Common myeloid progenitor, CD34-positive (primary cell): Measurements from ENCODE around the gene PRKCB.
A peak's percentile ranks its signal among the peaks of the same experiment; 100 is the strongest.

Experiments used
- CTCF ChIA-PET: fragments of 350-600 bp; sonication (Branson Sonifier 250); formaldehyde crosslinking; loops from one replicate; lab custom pipeline; 2021; ENCODE audit warnings: antibody characterized with exemption; lab: Charles Lee
- POLR2A ChIA-PET: fragments of 350-600 bp; sonication (Branson Sonifier 250); formaldehyde crosslinking; loops from one replicate; lab custom pipeline; 2021; ENCODE audit warnings: antibody characterized with exemption; lab: Charles Lee
- DNase-seq, 3 donors: peaks; one replicate each; pipeline versions ENCODE4 v3.0.0 to v3.0.0-alpha.2; 2013
- H3K27ac ChIP-seq, 2 experiments: 1 replicate in 1 of 2; 2 replicates in 1 of 2; pipeline ENCODE4 v1.7.0; 2013; ENCODE audit warnings: inconsistent platforms in 2 of 2, low read length in 2 of 2, mild to moderate bottlenecking in 2 of 2, low read depth in 1 of 2, moderate library complexity in 1 of 2; ENCODE audit not compliant: severe bottlenecking in 2 of 2, insufficient read depth in 1 of 2, poor library complexity in 1 of 2
- H3K27me3 ChIP-seq, 5 experiments: replicated peaks in 2 of 5; 1 replicate in 3 of 5; 2 replicates in 2 of 5; pipeline versions ENCODE4 v1.6.1 to v1.7.0; 2013; ENCODE audit warnings: low read length in 4 of 5, mild to moderate bottlenecking in 2 of 5, moderate library complexity in 2 of 5, inconsistent platforms in 1 of 5; ENCODE audit not compliant: insufficient read depth in 5 of 5, control insufficient read depth in 4 of 5
- H3K36me3 ChIP-seq, 4 experiments: 1 replicate in 2 of 4; 2 replicates in 2 of 4; pipeline versions ENCODE4 v1.6.1 to v1.7.0; 2013; ENCODE audit warnings: low read length in 3 of 4, control low read depth in 1 of 4, mild to moderate bottlenecking in 1 of 4; ENCODE audit not compliant: control insufficient read depth in 4 of 4, insufficient read depth in 4 of 4
- H3K4me1 ChIP-seq, 4 experiments: 1 replicate in 3 of 4; 2 replicates in 1 of 4; pipeline versions ENCODE4 v1.6.1 to v1.7.1; 2013; ENCODE audit warnings: low read length in 3 of 4, mild to moderate bottlenecking in 3 of 4, control low read depth in 1 of 4, inconsistent platforms in 1 of 4, moderate library complexity in 1 of 4; ENCODE audit not compliant: control insufficient read depth in 4 of 4, insufficient read depth in 4 of 4; ENCODE audit errors: control extremely low read depth in 1 of 4
- H3K4me3 ChIP-seq, 7 experiments: 1 replicate in 4 of 7; 2 replicates in 3 of 7; pipeline versions ENCODE4 v1.5.1 to v1.7.0; 2013; ENCODE audit warnings: mild to moderate bottlenecking in 7 of 7, low read length in 6 of 7, moderate library complexity in 6 of 7, inconsistent platforms in 2 of 7, low read depth in 2 of 7, control low read depth in 1 of 7; ENCODE audit not compliant: insufficient read depth in 4 of 7, control insufficient read depth in 1 of 7; ENCODE audit errors: extremely low read depth in 1 of 7
- H3K9me3 ChIP-seq, 5 experiments: 1 replicate in 4 of 5; 2 replicates in 1 of 5; pipeline versions ENCODE4 v1.6.1 to v1.7.1; 2013; ENCODE audit warnings: low read length in 4 of 5, mild to moderate bottlenecking in 2 of 5, inconsistent platforms in 1 of 5, low read depth in 1 of 5, moderate library complexity in 1 of 5; ENCODE audit not compliant: control insufficient read depth in 4 of 5, insufficient read depth in 2 of 5; ENCODE audit errors: control extremely low read depth in 1 of 5
- WGBS: methylation state at CpG from one replicate; pipeline ENCODE4 v1.1.5; 2013; ENCODE audit not compliant: insufficient coverage; 5-methylcytosine and 5-hydroxymethylcytosine counted together

The PRKCB gene

GRCh38 chr16:24071666-24072360 is 236.0 kb downstream of the PRKCB start:
- CTCF ChIA-PET = interaction anchor here (0.6 to 2.6 kb wide), 15 partner anchors 7 to 431 kb away, joined by 3 to 12 read pairs (median 4); no protein-coding TSS in a partner anchor
- H3K27ac ChIP-seq = no peak overlapping the region
- no peak for DNase-seq

DNA sequence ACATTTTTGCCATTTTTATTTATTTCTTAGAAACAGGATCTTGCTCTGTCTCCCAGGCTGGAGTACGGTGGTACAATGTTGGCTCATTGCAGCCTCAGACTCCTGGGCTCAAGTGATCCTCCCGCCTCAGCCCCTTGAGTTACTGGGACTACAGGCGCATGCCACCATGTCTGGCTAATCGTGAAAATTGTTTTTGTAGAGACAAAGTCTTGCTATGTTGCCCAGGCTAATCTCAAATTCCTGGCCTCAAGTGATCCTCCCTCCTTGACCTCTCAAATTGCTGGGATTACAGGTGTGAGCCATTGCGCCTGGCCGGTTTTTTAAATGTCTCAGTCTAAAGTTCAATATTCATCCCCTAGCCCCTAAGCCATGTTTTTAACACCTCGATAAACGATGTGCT is 237.5 kb downstream of the PRKCB start:
- 100% methylated on average over 6 of the region's 8 CpGs for WGBS
- Histone ChIP-seq H3K4me3 (no peak overlapping the region), H3K9me3 (no peaks in the 10 kb centered on the region), H3K27ac (peak overlapping the region in 1 of 2 experiments; percentile 3), H3K27me3 (no peaks in the 10 kb centered on the region), H3K36me3 (peaks cover 0 to 3% (median 0%) of the 10 kb centered on the region in 4 experiments), H3K4me1 (peaks cover 0 to 11% (median 8%) of the 10 kb centered on the region in 4 experiments)
- ChIA-PET CTCF (interaction anchor here (0.9 to 1.2 kb wide), 3 partner anchors 179 to 442 kb away, joined by 3 to 7 read pairs (median 4); no protein-coding TSS in a partner anchor), POLR2A (no interaction called here)
- DNase-seq = no peak

More at GRCh38 chr16:24071666-24072360, 236.0 kb downstream of the PRKCB start:
- Histone ChIP-seq H3K4me1 (peaks cover 0 to 11% (median 8%) of the 10 kb centered on the region in 4 experiments), H3K36me3 (peaks cover 0 to 3% (median 0%) of the 10 kb centered on the region in 4 experiments), H3K9me3 (no peaks in the 10 kb centered on the region), H3K27me3 (no peaks in the 10 kb centered on the region), H3K4me3 (no peak overlapping the region)
- POLR2A ChIA-PET = no interaction called here
- 96% methylated on average over 7 of the region's 8 CpGs for WGBS

GRCh38 chr16:24074574-24074973 is 238.8 kb downstream of the PRKCB start:
- DNase-seq = no peak
- Histone ChIP-seq H3K4me3 (no peak overlapping the region), H3K9me3 (no peaks in the 10 kb centered on the region), H3K4me1 (peaks cover 0 to 11% (median 8%) of the 10 kb centered on the region in 4 experiments), H3K36me3 (peaks cover 0 to 3% (median under 1%) of the 10 kb centered on the region in 4 experiments), H3K27ac (no peak overlapping the region), H3K27me3 (no peaks in the 10 kb centered on the region)
- 100% methylated on average over 5 of the region's 5 CpGs for whole genome bisulfite sequencing
- ChIA-PET CTCF (no interaction called here), POLR2A (interaction anchor here (0.6 kb wide), 1 partner anchor 57 kb away, joined by 3 read pairs; no protein-coding TSS in a partner anchor)

DNA sequence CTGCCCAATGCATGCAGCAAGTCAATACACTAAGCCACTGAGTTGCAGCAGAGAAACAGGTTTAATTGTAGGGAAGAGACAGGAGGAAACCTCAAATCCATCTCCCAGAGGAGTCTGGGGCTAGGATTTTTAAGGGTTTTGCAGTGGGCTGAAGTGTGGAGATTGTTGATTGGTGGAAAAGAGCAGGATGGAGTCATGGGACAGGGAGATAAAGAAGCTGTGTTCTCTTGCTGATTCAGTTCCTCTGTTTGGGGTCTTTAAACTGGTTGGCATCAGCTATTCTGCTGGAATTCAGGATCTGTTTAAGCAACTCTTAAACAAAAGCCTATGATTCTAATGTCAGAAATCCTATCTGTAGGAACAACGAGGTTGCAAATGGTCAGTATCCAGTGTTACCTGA is 239.5 kb downstream of the PRKCB start:
- WGBS = no CpG with 5 or more reads among the region's 1 CpG
- DNase-seq = no peak
- peaks cover 0 to 11% (median 8%) of the 10 kb centered on the region in 4 experiments for H3K4me1 ChIP-seq
- H3K27me3 ChIP-seq = no peaks in the 10 kb centered on the region
- peaks cover 0 to 3% (median under 1%) of the 10 kb centered on the region in 4 experiments for H3K36me3 ChIP-seq
- no peak overlapping the region for H3K4me3 ChIP-seq
- H3K27ac ChIP-seq = no peak overlapping the region
- CTCF ChIA-PET = no interaction called here
- H3K9me3 ChIP-seq = no peaks in the 10 kb centered on the region
- POLR2A ChIA-PET = no interaction called here

- WGBS = 85% methylated on average over 2 of the region's 6 CpGs
- Histone ChIP-seq H3K4me1 (peaks cover 0 to 11% (median 8%) of the 10 kb centered on the region in 4 experiments), H3K4me3 (no peak overlapping the region), H3K27ac (no peak overlapping the region), H3K27me3 (no peaks in the 10 kb centered on the region), H3K36me3 (peaks cover 0 to 3% (median under 1%) of the 10 kb centered on the region in 4 experiments), H3K9me3 (no peaks in the 10 kb centered on the region)
- POLR2A ChIA-PET = no interaction called here
- CTCF ChIA-PET = no interaction called here
- DNase-seq = peak in 1 of 3 donors; percentile 5
Observed at GRCh38 chr16:24075931-24076716, 240.3 kb downstream of the PRKCB start.

DNA sequence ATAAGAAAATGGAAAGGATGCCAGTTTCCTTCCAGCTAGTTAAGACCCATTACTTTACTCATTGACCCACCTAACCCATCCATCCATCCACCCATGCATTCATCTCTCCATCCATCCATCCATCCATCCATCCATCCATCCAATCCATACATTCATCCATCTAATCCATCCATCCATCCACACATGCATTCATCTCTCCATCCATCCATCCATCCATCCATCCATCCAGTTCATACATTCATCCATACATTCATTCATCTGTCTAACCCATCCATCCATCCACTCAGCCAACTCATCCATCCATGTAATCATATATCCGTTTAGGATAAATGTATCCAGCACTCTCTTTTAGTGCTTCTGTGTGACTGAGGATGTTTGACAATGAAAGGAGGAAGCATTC is 241.5 kb downstream of the PRKCB start:
- H3K36me3 ChIP-seq = peaks cover 0 to 3% (median under 1%) of the 10 kb centered on the region in 4 experiments
- WGBS = no CpG with 5 or more reads among the region's 1 CpG
- ChIA-PET POLR2A (no interaction called here), CTCF (no interaction called here)
- no peak overlapping the region for H3K27ac ChIP-seq
- H3K4me3 ChIP-seq = no peak overlapping the region
- no peak for DNase-seq
- no peaks in the 10 kb centered on the region for H3K27me3 ChIP-seq
- no peaks in the 10 kb centered on the region for H3K9me3 ChIP-seq
- peaks cover 0 to 11% (median 8%) of the 10 kb centered on the region in 4 experiments for H3K4me1 ChIP-seq
